ENCODE data around the gene SELENOH. TPM values are rescaled to one million over a fixed set of nuclear protein-coding genes. Genes with fewer than 3 reads are reported as not detected.

SELENOH gene
- total and polyA plus RNA-seq, 2 of the 8 experiments (the other 6 are each of a cell fraction or from before 2014, with no cell fraction given): 243 to 264 TPM

DNA sequence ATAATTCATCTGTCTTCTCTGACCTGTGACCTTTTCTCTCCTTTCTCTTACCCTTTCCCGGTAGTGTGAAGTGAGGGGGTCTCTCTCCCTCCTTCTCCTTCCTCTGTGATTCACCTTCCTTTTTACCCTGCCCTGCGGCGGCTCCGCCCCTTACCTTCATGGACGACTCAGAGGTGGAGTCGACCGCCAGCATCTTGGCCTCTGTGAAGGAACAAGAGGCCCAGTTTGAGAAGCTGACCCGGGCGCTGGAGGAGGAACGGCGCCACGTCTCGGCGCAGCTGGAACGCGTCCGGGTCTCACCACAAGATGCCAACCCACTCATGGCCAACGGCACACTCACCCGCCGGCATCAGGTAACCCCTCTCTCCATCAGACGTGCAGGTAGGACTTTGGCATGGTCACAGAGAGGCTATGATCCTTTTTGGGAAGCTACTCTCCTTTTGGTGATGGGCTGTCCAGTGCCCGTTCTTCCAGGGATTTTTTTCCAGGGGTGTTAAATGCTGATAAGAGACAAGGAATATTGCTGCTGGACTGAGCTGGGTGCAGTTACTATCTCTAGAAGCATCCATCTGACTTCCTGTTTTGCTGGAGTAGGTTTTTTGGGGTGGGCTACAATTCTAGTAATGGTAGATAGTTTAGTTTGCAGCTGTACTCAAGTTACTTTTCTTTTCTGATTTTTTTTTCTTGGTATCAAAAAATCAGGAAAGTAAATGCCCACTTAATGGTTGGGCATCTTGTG is 50.2 kb downstream of the SELENOH start:
- no peak overlapping the region for H3K9ac ChIP-seq (replicated peaks in 1 of 4; ENCODE audit: extremely low read depth in 1 of 4, low read depth in 3 of 4, low read length in 3 of 4)
- H2BK120ac ChIP-seq (replicated peaks; ENCODE audit: low read depth, low read length): no peak overlapping the region
- no peak overlapping the region for H4K5ac ChIP-seq (ENCODE audit: insufficient read length, low read depth, low read length)
- no peak overlapping the region for H3K23ac ChIP-seq (ENCODE audit: insufficient read length)
- no peaks in the 10 kb centered on the region for H3K27me3 ChIP-seq (replicated peaks in 1 of 4; ENCODE audit: control insufficient read depth in 3 of 4, extremely low read depth in 1 of 4, insufficient read depth in 3 of 4, low read length in 3 of 4)
- no peak overlapping the region for H2BK15ac ChIP-seq (ENCODE audit: low read length)
- H2AFZ ChIP-seq (ENCODE audit: low read length): no peak overlapping the region
- H3K79me1 ChIP-seq (ENCODE audit: low read depth, low read length): peaks cover 12% of the 10 kb centered on the region
- peaks cover 3 to 91% of the 10 kb centered on the region in 2 experiments; a peak in 3 of 4 replicates for H3K79me2 ChIP-seq (ENCODE audit: control insufficient read depth in 1 of 2, insufficient read depth in 2 of 2, low read length in 2 of 2)
- peaks cover 0 to 9% (median 3%) of the 10 kb centered on the region in 4 experiments; a peak in 3 of 7 replicates for H3K4me1 ChIP-seq (replicated peaks in 1 of 4; ENCODE audit: control insufficient read depth in 3 of 4, insufficient read depth in 4 of 4, low read length in 3 of 4)
- H3K4me3 ChIP-seq (ENCODE audit: extremely low read depth in 1 of 4, insufficient read depth in 2 of 4, low read depth in 3 of 4, low read length in 4 of 4): no peak overlapping the region
- H4K8ac ChIP-seq (ENCODE audit: extremely low read depth, insufficient read depth, low read length): no peak overlapping the region
- H2BK5ac ChIP-seq (ENCODE audit: low read depth, low read length): 0 out of 2 replicates have a peak overlapping the region, but pooled peaks have one; percentile 47
- H3K27ac ChIP-seq (ENCODE audit: low read depth, low read length): 0 out of 2 replicates have a peak overlapping the region, but pooled peaks have one; percentile 2
- peaks cover 3 to 8% of the 10 kb centered on the region in 2 experiments for H4K20me1 ChIP-seq (replicated peaks in 1 of 2; ENCODE audit: control insufficient read depth in 1 of 2, insufficient read depth in 2 of 2, low read length in 2 of 2)
- H3K9me3 ChIP-seq (ENCODE audit: insufficient read depth in 2 of 2, low read depth in 1 of 2, low read length in 1 of 2): no peaks in the 10 kb centered on the region
- H3K36me3 ChIP-seq (ENCODE audit: control insufficient read depth in 2 of 4, insufficient read depth in 4 of 4, low read length in 3 of 4): peaks cover 6 to 25% (median 18%) of the 10 kb centered on the region in 4 experiments
- no peak overlapping the region for H3K56ac ChIP-seq (replicated peaks; ENCODE audit: insufficient read length, low read depth, low read length)
- POLR2A ChIA-PET (ENCODE audit: partially characterized antibody): interaction anchor here (0.7 to 3.0 kb wide), 7 partner anchors 9 to 150 kb away, joined by 3 to 14 read pairs (median 6); partner anchors contain the start of gene CTNND1
- H3K4ac ChIP-seq (replicated peaks; ENCODE audit: insufficient read length, low read depth, low read length): no peak overlapping the region
- no peak overlapping the region for H2AK5ac ChIP-seq (ENCODE audit: low read depth, low read length)
- H3K18ac ChIP-seq (ENCODE audit: extremely low read depth, low read length): no peak overlapping the region
- H3K23me2 ChIP-seq (ENCODE audit: low read depth, low read length): no peaks in the 10 kb centered on the region
- 90% methylated on average over 22 of the region's 22 CpGs; no CpG with 5 or more reads in 1 of the 2 experiments for WGBS, 2 experiments (ENCODE audit: extremely low coverage in 1 of 2, insufficient coverage in 1 of 2, insufficient read length in 1 of 2, insufficient replicate concordance in 2 of 2, low coverage in 1 of 2, low lambda C conversion rate in 2 of 2, missing lambda C conversion rate in 1 of 2)
- CTCF ChIA-PET (ENCODE audit: partially characterized antibody): interaction anchor here (0.7 to 2.0 kb wide), 6 partner anchors 10 to 265 kb away, joined by 3 to 12 read pairs (median 3); partner anchors contain the start of gene BTBD18
- no peak overlapping the region for H3K4me2 ChIP-seq (ENCODE audit: insufficient read depth in 1 of 2, low read depth in 2 of 2, low read length in 2 of 2)
- no peak overlapping the region for H3K14ac ChIP-seq (ENCODE audit: insufficient read length)
- no peak overlapping the region for H2BK20ac ChIP-seq (ENCODE audit: low read length)
- DNase-seq (ENCODE audit: low read depth in 1 of 2, low spot score in 2 of 2) (no peak), FAIRE-seq (no peak)
- no peak overlapping the region for H2BK12ac ChIP-seq (ENCODE audit: low read depth, low read length)
- H4K91ac ChIP-seq (replicated peaks; ENCODE audit: insufficient read length, low read length): no peak overlapping the region
- TF ChIP-seq, protein P1, sequence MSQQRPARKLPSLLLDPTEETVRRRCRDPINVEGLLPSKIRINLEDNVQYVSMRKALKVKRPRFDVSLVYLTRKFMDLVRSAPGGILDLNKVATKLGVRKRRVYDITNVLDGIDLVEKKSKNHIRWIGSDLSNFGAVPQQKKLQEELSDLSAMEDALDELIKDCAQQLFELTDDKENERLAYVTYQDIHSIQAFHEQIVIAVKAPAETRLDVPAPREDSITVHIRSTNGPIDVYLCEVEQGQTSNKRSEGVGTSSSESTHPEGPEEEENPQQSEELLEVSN (IDR thresholded peaks at IDR 0.05): no peak
- TF ChIP-seq CHD1 (IDR thresholded peaks at IDR 0.05; ENCODE audit: low read depth, low read length) (no peak), SP1 (IDR thresholded peaks at IDR 0.05; ENCODE audit: low read depth, low read length) (no peak), HDAC2 (IDR thresholded peaks at IDR 0.05; ENCODE audit: borderline replicate concordance in 1 of 2, low read depth in 2 of 2, low read length in 2 of 2) (no peak)
